Measurements from ENCODE around the gene PCDH19.
"Not testable (repeated sequence)": the region's sequence is repeated elsewhere in the genome, so short reads cannot be mapped to it uniquely, and the experiment has no call there.

Gene PCDH19, protein sequence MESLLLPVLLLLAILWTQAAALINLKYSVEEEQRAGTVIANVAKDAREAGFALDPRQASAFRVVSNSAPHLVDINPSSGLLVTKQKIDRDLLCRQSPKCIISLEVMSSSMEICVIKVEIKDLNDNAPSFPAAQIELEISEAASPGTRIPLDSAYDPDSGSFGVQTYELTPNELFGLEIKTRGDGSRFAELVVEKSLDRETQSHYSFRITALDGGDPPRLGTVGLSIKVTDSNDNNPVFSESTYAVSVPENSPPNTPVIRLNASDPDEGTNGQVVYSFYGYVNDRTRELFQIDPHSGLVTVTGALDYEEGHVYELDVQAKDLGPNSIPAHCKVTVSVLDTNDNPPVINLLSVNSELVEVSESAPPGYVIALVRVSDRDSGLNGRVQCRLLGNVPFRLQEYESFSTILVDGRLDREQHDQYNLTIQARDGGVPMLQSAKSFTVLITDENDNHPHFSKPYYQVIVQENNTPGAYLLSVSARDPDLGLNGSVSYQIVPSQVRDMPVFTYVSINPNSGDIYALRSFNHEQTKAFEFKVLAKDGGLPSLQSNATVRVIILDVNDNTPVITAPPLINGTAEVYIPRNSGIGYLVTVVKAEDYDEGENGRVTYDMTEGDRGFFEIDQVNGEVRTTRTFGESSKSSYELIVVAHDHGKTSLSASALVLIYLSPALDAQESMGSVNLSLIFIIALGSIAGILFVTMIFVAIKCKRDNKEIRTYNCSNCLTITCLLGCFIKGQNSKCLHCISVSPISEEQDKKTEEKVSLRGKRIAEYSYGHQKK (N-terminal part only)

DNA sequence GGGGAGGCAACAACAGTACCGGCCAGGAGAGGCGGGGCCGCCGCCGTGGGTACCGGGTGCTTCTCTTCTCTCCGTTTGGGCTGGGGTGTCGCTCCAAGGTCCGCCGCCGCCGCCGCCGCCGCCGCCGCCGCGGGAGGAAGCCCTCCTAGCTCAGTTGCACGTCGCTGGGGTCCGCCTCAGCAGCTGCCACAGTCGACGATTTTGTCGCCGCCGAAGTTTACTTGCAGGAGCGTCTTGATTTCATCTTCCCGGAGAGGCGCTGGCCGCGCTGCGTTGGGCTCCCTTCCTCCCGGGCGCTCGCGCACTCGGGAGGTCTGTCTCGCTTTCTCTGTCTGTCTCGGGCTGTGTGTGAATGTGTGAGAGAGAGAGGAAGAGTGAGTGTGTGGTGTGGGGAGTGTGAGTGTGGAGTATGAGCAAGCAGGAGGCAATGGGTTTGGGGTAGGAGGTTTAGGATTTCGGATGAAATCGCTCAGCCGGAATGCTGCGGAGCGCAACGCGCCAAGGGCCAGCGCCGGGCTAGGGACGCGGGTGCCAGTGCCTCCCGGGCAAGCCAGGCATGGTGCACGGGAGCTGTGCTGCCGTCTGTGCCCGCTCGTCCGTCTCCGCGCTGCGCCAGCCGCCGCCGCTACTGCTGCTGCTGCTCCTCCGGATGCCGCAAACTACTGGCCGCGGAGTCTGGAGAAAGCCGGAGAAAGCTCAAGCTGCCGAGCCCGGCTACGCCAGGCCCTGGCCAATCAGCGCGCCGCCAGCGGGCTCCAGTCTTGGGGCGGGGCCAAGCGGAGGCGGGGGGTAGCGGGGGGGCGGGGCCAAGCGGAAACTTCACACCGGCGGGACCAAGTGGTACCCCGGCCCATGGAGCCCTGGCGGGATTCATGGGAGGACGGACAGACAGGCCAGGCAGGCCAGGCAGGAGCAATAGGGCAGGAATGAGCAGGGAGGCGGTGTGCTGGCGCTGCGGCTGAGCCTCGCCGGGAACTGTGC lies at the start of gene PCDH19:
TSS of gene PCDH19 (minus strand) at position 664 of the 981 bp plus-strand sequence. CDS start 1,676 bp downstream, outside the sequence.
- peaks cover 25% of the 10 kb centered on the region for H3K27me3 ChIP-seq (replicated peaks)

DNA sequence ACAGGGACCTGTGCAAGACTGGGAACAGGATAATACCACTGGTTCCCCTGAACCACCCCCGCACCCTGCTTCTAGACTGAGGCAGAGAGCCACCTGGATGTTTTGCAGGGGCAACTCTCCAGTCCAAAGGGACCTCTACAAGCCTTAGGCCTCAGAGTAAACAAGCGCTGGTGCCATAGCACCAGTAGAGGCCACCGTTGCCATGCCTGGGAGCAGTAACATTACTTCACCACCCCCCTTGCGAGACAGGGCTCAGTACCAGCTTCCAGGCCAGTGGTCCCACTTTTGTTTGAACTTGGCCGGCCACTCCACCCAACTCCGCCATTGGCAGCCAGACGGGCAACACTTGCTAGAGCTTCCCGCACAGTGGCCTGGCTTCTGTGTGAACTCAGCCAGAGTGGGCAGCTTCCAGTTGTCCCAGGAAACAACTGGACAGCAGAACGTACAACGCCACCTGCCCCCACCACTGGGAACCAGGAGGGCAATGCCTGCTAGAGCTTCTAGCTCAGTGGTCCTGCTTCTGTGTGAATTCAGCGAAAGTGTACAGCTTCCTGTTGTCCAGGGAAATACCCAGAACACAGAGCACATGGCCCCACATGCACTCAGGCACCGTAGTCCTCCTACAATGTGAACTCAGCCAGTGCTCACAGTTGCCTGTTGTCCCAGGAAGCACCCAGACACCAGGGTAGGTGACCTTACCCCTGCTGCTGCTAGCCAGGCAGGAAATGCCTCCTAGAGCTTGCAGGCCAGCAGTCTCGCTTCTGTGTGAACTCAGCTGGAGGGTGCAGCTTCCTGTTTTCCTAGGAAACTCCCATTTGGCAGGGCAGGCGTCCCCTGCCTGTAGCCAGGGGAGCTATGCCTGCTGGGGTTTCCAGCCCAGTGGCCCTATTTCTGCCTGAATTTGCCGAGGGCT lies 39.9 kb upstream of the PCDH19 start:
- Histone ChIP-seq H3K27ac (no peak overlapping the region), H3K4me3 (ENCODE audit: low read depth, low read length) (no peak overlapping the region), H3K27me3 (replicated peaks) (no peaks in the 10 kb centered on the region), H3K36me3 (replicated peaks) (no peaks in the 10 kb centered on the region)
- DNase-seq: no peak
- TF ChIP-seq, protein P1, sequence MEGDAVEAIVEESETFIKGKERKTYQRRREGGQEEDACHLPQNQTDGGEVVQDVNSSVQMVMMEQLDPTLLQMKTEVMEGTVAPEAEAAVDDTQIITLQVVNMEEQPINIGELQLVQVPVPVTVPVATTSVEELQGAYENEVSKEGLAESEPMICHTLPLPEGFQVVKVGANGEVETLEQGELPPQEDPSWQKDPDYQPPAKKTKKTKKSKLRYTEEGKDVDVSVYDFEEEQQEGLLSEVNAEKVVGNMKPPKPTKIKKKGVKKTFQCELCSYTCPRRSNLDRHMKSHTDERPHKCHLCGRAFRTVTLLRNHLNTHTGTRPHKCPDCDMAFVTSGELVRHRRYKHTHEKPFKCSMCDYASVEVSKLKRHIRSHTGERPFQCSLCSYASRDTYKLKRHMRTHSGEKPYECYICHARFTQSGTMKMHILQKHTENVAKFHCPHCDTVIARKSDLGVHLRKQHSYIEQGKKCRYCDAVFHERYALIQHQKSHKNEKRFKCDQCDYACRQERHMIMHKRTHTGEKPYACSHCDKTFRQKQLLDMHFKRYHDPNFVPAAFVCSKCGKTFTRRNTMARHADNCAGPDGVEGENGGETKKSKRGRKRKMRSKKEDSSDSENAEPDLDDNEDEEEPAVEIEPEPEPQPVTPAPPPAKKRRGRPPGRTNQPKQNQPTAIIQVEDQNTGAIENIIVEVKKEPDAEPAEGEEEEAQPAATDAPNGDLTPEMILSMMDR (IDR thresholded peaks at IDR 0.05; ENCODE audit: low read depth, low read length, missing control alignments): no peak
- in situ Hi-C loops (cut with HindIII; ENCODE audit: low pct_ligation_motif_present, low sequenced_read_pairs): no loop called here

More for the DNA sequence above, at the start of gene PCDH19:
- DNase-seq: peak; percentile 12
- Histone ChIP-seq H3K4me3 (ENCODE audit: low read depth, low read length) (peak within 1 kb of the TSS; percentile 40), H3K27ac (no peak within 1 kb of the TSS), H3K36me3 (replicated peaks) (no peaks in the 10 kb centered on the region)
- in situ Hi-C loops (cut with HindIII; ENCODE audit: low pct_ligation_motif_present, low sequenced_read_pairs): no loop called here
- TF ChIP-seq, protein P1 (IDR thresholded peaks at IDR 0.05; ENCODE audit: low read depth, low read length, missing control alignments): no peak

DNA sequence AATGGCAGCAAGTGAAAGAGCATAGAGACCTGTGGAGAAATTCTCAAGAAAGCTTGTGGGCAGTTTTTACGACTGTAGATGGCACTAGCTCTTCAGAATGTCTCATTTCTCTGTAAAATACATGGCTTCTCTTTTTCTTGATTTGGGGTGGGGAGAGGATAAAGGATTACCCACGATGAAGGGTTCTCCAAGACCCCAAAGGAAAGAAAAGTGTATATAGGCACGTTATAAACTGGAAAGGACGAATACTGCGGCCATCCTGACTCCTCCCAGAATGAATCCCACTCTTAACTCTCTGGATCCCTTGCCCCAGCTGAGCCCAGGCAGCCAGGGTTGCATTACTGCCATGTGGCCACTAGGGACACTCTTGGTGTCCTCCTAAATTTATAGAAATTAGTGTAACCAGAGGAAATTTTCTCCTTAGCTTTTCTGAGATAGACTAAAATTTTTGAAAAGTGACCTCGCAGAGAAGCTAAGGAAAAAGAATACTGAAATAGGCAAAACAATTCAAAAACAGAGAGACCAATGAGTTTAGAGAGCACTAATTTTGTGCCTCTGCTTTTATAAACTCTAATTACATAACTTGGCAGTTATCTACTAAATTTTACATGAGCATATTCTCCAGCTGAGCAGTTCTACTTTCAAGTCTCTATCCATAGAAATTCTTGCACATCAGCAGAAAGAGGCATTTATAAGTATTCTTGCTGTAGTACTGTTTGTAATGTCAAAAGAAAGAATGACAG lies 37.8 kb upstream of the PCDH19 start:
- Histone ChIP-seq H3K27ac (no peak overlapping the region), H3K27me3 (replicated peaks) (no peaks in the 10 kb centered on the region), H3K4me3 (ENCODE audit: low read depth, low read length) (no peak overlapping the region), H3K36me3 (replicated peaks) (no peaks in the 10 kb centered on the region)
- DNase-seq: peak; percentile 40
- TF ChIP-seq, protein P1 (IDR thresholded peaks at IDR 0.05; ENCODE audit: low read depth, low read length, missing control alignments): peak; percentile 88
- in situ Hi-C loops (cut with HindIII; ENCODE audit: low pct_ligation_motif_present, low sequenced_read_pairs): no loop called here

DNA sequence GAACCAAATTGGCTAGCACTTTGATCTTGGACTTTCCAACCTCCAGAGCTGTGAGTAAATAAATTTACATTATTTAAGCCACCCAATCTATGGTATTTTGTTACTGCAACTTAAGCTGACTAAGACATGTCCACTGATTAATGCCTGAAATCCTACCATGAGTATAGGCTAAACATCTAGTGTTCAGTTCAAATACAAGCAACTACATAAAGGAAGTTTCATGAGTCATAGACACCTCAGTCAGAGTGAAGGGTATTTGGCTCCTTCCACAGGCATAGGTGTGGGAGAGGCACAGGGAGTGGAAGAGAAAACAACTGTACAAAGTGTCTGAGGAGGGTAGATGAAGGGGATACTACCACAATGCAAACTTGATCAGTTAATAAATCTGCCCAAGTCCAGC lies 35.5 kb upstream of the PCDH19 start:
- in situ Hi-C loops (cut with HindIII; ENCODE audit: low pct_ligation_motif_present, low sequenced_read_pairs): no loop called here
- TF ChIP-seq, protein P1 (IDR thresholded peaks at IDR 0.05; ENCODE audit: low read depth, low read length, missing control alignments): no peak
- Histone ChIP-seq H3K36me3 (replicated peaks) (no peaks in the 10 kb centered on the region), H3K27ac (no peak overlapping the region), H3K27me3 (replicated peaks) (no peaks in the 10 kb centered on the region), H3K4me3 (ENCODE audit: low read depth, low read length) (no peak overlapping the region)
- no peak for DNase-seq

DNA sequence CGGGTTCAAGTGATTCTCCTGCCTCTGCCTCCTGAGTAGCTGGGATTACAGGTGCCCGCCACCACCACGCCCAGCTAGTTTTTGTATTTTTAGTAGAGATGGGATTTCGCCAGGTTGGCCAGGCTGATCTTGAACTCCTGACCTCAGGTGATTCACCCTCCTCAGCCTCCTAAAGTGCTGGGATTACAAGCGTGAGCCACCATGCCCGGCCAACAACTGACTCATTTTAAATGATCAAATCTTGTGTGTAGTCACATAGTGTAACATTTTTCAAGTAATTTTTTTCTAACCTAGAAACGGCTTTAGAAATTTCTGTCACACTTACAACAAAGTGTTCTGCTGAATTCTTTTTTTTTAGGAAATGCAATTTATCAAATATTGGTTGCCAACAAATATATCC lies 31.2 kb upstream of the PCDH19 start:
- in situ Hi-C loops (cut with HindIII; ENCODE audit: low pct_ligation_motif_present, low sequenced_read_pairs); H3K4me3 ChIP-seq (ENCODE audit: low read depth, low read length); H3K27ac ChIP-seq; DNase-seq; H3K36me3 ChIP-seq (replicated peaks); H3K27me3 ChIP-seq (replicated peaks): not testable (repeated sequence)
